HTERT RPE-1 (cell line): ENCODE results near the gene PDAP1.
"Not testable (repeated sequence)": the region's sequence is repeated elsewhere in the genome, so short reads cannot be mapped to it uniquely, and the experiment has no call there.

ENCODE experiments used
- in situ Hi-C: fragments of 300-500 bp; cut with MboI; formaldehyde crosslinking; loops from 4 replicates; pipeline ENCODE4 v1.14.3; 2020; ENCODE audit warnings: low sequenced_read_pairs

The PDAP1 gene

DNA sequence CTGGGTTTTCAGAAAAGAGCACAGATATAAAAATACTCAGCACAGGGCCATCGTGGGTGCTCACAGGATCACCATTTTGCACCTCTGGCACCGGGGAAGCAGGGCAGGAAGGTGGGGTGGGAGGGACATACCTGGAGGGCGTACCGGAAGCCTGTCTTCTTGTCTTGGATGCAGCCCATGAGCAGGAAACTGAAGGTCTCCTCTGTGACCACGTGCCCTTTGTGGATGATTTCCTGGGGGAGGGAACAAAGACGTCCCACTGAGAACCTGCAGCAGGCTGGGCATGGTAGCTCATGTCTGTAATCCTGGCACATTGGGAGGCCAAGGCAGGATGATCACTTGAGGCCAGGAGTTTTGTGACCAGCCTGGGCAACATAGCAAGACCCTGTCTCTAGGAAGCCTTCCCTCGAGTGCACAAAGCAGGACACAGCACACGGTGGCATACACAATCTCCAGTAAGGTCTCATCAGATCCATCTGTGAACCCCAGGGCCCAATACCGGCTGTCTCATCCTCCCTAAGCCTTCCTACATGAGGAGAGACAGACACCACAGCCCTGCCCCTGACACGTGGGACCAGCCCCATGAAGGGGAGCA lies 20.7 kb upstream of the PDAP1 start:
- in situ Hi-C loops, result no loop called here

DNA sequence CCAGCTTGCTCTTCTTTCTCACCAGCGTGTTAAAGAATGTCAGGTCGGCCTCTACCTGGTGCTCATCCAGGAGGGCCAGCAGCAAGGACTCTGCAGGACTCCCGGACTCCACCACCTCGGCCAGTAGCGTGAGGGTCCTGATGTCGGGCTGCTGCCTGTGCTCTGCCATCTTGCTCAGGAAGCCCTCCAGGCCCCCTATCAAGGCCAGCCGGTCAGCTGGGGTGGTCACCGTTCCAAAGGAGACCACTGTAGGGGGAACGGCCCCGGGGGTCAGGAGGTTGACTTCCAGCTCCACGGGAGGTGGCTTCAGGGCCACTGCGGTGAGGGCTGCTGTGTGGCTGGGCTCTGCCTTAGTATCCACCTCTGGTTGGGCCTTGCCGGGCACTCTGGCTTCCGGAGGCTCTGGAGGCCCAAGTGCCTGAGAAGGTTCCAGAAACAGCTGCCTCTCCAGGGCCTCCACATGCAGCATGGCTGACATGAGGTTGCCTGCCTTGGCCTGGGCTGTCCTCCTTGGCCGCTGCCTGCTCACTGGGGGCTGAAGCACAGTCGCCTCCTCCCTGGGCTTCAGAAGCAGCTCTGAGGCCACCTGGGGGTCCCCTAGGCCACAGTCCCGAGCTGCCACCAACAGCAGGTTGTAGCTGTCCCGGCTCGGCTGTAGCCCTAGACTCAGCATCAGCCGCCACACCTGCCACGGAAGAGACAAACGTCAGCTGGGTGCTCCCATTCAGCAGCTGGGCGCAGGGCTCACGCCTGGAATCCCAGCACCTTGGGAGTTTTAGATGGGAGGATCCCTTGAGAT lies 16.7 kb upstream of the PDAP1 start:
- in situ Hi-C loops, result no loop called here

DNA sequence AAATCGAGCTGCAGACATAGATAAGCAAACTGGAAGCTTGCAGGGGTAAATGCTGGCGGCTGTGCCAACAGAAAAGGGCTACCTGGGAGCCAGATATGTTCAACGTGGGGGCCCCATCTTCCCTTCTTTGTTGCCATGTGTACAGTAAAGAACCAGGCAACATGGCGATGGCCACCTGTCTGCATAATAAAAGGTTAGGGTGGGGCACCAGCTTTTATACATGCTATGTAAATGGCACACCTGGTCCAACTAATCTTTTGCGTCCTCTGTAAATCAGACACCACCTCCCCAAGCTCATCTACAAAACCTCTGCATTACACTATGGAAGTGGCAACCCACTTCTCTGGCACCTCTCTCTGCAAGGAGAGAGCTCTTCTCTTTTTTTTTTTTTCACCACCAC lies 14.2 kb upstream of the PDAP1 start:
- in situ Hi-C loops, result no loop called here

- in situ Hi-C loops, result no loop called here
Measured at GRCh38 chr7:99422186-99422585, 13.8 kb upstream of the PDAP1 start.

DNA sequence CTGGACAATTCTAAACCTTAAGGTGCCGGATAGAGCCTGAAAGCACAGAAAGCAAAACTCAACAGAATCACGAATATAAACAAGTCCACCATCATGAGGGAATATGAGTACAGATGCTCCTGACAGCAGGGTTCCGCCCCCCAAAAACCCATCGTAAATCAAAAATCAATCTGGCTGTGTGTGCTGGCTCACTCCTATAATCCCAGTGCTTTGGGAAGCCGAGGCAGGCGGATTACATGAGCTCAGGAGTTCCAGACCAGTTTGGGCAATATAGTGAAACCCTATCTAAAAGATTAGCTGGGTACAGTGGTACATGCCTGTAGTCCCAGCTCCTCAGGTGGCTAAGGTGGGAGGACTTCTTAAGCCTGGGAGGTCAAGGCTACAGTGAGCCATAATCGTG lies 12.6 kb upstream of the PDAP1 start:
- in situ Hi-C loops, result no loop called here

- in situ Hi-C loops, result no loop called here
Measured at GRCh38 chr7:99420213-99420612, 11.8 kb upstream of the PDAP1 start.

DNA sequence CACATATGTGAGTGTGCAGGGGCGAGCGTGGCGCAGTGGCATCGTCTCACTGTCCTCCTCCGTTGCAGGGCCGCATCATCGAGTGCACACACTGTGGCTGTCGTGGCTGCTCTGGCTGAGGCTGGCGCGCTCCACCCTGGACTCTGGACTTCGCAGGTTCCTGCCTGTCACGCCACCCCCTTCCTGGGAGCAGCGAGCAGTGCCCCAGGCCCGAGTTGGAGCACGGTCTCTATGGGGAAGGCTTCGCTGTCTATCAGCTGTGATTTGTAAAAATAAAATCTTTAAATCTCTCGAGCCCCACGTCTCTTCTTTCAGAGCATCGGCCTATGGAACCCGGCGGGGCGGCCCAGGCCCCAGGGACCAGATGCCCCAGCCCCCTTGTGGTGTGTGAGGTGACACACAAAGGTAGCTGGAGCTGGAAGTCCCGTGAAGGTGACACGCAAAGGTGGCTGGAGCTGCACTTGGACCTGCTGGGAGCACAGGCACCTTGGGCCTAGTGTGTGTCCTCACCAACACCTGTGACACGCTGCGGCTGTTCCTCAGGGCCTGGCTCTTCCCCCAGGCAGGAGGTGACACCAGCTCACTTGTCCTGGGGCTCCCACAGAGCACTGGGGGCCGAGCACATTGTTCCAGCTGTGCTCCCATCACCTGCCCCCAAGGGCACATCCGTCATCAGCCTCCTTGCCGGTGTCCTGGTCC lies 11.1 kb upstream of the PDAP1 start:
- in situ Hi-C loops, result no loop called here

DNA sequence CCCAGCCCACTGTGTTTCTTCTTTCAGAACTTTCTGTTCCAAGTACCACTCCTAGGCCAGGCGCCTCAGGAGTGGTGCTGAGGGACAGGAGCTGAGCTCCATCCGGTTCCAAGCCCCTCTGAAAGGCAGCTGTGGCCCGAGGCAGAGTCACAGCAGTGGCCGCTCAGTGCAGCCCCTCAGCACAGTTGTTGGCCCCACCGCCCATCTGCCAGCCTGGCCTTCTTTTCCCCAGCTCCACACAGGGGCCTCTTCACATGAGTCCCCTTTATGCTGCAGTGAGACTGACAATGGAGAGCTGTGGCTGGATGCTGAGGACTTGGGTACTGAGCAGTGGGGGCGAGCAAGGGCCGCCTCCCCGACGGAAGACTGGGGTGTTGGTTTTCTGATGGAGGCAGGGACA lies 9.9 kb upstream of the PDAP1 start:
- in situ Hi-C loops, result no loop called here

DNA sequence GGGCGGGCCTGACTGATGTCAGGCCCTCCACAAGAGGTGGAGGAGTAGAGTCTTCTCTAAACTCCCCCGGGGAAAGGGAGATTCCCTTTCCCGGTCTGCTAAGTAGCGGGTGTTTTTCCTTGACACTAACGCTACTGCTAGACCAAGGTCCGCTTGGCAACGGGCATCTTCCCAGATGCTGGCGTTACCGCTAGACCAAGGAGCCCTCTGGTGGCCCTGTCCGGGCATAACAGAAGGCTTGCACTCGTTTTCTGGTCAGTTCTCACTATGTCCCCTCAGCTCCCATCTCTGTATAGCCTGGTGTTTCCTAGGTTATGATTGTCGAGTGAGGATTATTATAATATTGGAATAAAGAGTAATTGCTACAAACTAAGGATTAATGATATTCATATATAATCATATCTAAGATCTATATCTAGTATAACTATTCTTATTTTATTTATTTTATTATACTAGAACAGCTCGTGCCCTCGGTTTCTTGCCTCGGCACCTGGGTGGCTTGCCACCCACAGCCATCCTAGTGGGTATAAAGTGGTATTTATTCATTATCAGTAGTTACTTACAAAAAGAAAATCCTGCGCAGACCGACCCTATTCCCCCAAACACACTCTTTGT lies 7.2 kb upstream of the PDAP1 start:
- in situ Hi-C loops, result not testable (repeated sequence)

GRCh38 chr7:99410635-99411034 lies 2.2 kb upstream of the PDAP1 start:
- in situ Hi-C loops, result no loop called here

DNA sequence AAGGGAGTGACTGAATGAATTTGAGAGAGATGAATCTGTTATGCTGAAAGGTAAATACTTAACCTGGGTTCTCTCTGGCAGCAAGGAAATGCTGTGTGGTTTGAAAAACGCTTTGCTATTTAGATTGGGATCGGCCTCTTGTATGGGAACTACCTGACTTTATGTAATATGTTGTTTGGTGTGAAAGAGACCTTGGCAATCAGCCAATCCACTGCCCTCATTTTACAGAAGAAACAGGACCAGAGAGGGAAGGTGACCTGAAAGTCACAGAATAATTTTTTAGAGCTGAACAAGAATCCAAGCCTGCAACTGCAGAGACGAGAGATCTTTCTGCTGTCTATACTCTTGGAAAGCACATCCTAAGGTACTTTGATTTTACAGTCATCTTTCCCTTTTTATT lies 1.4 kb upstream of the PDAP1 start:
- in situ Hi-C loops, result no loop called here

- in situ Hi-C loops, result no loop called here
Measured at GRCh38 chr7:99409192-99409572, 785 bp upstream of the PDAP1 start.

GRCh38 chr7:99407872-99408378 lies 472 bp downstream of the PDAP1 start:
- in situ Hi-C loops, result no loop called here

GRCh38 chr7:99406557-99406956 lies 1.8 kb downstream of the PDAP1 start:
- in situ Hi-C loops, result no loop called here

DNA sequence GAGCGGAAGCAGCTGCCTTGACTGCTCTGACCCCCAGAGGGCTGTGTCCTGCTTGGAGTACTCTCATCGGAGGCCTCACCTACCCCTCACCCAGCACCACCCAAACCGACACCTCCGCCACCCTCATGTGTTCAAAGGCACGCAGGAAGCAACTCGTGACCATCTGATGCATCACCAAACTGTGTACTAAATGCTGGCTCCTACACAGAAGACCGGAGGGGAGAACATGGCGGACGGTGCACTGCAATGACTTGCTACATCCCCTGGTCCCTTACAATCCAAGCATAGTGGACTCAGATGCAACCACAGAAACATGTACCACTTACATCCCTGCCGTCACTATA lies 3.4 kb downstream of the PDAP1 start:
- in situ Hi-C loops, result no loop called here

DNA sequence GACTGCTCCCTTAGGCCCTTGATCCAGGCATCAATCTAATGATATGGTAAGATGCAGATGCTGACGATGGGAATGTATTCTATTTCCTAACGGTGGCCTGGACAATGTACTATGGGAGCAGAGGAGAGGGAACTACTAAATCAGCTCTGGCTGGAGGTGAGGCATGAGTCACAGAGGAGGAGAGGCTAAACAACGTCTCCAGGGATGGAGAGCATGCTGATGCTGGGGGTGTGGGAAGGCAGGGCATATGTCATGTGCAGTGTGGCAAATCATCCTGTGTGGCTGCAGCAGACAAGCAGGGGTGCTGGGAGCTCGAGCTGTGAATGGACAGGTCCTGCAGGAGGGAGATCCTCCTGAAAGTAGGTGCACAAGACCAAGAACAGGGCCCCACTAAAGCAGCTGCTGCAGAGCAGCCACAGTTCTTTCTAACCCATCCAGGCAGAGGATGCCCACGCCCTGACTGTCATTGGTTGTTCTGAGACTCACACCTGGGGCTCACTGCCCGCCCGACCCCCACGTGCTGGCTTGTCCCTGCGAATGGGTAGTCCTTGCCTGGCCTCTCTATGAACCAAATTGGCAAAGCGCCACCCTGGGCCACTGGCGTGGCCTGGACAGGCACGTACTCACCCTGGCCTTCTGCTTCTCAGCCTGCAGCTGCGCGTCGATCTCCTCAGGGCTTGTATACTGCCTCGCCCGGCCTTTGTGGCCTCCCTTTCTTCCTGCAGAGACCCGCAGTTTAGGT lies 4.0 kb downstream of the PDAP1 start:
- in situ Hi-C loops, result no loop called here

GRCh38 chr7:99403764-99404163 lies 4.6 kb downstream of the PDAP1 start:
- in situ Hi-C loops, result no loop called here

GRCh38 chr7:99402854-99403253 lies 5.5 kb downstream of the PDAP1 start:
- in situ Hi-C loops, result no loop called here

- in situ Hi-C loops, result no loop called here
Measured at GRCh38 chr7:99399597-99399996, 8.8 kb downstream of the PDAP1 start.

- in situ Hi-C loops, result no loop called here
Measured at GRCh38 chr7:99398891-99399445, 9.4 kb downstream of the PDAP1 start.
